GM21526 (cell line): ENCODE data around the gene MRPL43.
A peak's percentile ranks its signal among the peaks of the same experiment; 100 is the strongest.
"Not testable (repeated sequence)": the region's sequence is repeated elsewhere in the genome, so short reads cannot be mapped to it uniquely, and the experiment has no call there.

ENCODE experiments used
- ATAC-seq: cut with Tn5 transposase; IDR thresholded peaks from one replicate; pipeline ENCODE4 v1.9.1; 2021; ENCODE audit warnings: moderate library complexity; ENCODE audit not compliant: unreplicated experiment, low FRiP score

The MRPL43 gene

GRCh38 chr10:100986952-100987684, at the start of gene MRPL43, which contains the start of gene TWNK:
MRPL43 (minus strand) TSS chr10:100987497; CDS start chr10:100987443, 54 bp downstream.
TWNK (plus strand) TSS chr10:100987543; CDS start chr10:100988211, 668 bp downstream.
- ATAC-seq, result peak; percentile 71

GRCh38 chr10:101036726-101037125, 49.4 kb upstream of the MRPL43 start:
- ATAC-seq, result no peak

- no peak for ATAC-seq
Measured at GRCh38 chr10:101035916-101036702, 48.8 kb upstream of the MRPL43 start.

GRCh38 chr10:101035314-101035713, 48.0 kb upstream of the MRPL43 start:
- ATAC-seq, result no peak

GRCh38 chr10:101034404-101034803, 47.1 kb upstream of the MRPL43 start:
- ATAC-seq, result not testable (repeated sequence)

- ATAC-seq, result no peak
Measured at GRCh38 chr10:101033276-101033675, 46.0 kb upstream of the MRPL43 start.

GRCh38 chr10:101032637-101033224, 45.4 kb upstream of the MRPL43 start:
- no peak for ATAC-seq

- ATAC-seq, result no peak
Measured at GRCh38 chr10:101031796-101032636, 44.7 kb upstream of the MRPL43 start.

- ATAC-seq, result peak; percentile 83
Measured at GRCh38 chr10:101031128-101031795, 44.0 kb upstream of the MRPL43 start, which contains the start of the genes PDZD7 and SFXN3. PDZD7 (minus strand) TSS chr10:101031129; CDS start chr10:101030219, 910 bp downstream. SFXN3 (plus strand) TSS chr10:101031234; CDS start chr10:101034695, 3,461 bp downstream.

GRCh38 chr10:101030496-101031127, 43.3 kb upstream of the MRPL43 start:
- ATAC-seq, result no peak

- no peak for ATAC-seq
Measured at GRCh38 chr10:101029520-101030295, 42.4 kb upstream of the MRPL43 start.

- ATAC-seq, result no peak
Measured at GRCh38 chr10:101028446-101029337, 41.4 kb upstream of the MRPL43 start.

- ATAC-seq, result no peak
Measured at GRCh38 chr10:101027106-101027720, 39.9 kb upstream of the MRPL43 start.

- ATAC-seq, result no peak
Measured at GRCh38 chr10:101022967-101023705, 35.8 kb upstream of the MRPL43 start.

- no peak for ATAC-seq
Measured at GRCh38 chr10:101021692-101022251, 34.5 kb upstream of the MRPL43 start.

- no peak for ATAC-seq
Measured at GRCh38 chr10:101021239-101021638, 33.9 kb upstream of the MRPL43 start.
